ENCODE results near the gene PDP2.

DNA sequence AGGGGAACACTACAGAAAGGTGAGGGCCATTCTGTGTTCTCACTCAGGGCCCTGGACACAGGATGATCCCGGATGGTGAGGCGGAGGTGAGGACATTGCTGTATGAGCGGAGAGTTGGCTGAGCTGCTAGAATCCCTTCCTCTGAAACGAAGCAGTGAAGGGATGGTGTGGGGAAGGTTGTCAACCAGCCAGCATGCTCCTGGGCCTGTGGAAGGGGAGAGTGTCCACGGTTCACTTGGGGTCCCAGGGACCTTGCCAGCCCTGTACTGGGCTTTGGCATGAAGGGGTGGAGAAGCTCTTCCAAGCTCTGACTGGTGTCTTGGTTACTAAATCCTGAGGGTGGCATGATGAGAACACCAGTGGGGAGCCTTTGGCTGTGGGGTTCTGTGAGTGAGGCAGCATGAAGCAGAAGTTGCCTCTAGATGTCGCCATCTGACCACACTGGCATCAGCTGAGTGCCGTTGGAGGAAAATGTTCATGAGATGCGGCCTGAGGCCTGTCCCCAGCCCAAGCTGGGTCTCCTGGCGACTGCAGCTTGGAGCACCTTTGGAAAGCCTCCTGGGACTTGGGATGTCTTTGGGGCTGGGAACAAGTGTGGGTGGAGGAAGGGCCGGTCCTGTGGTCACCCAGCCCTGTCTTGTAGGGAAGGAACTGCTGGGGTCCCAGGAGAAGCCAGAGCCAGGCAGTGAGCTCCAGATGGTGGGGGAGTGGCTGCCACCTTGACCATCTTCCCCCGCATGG, 14.8 kb downstream of the PDP2 start:
- no peak for TF ChIP-seq POLR2A (IDR thresholded peaks at IDR 0.05)
- TF ChIP-seq, protein P1, sequence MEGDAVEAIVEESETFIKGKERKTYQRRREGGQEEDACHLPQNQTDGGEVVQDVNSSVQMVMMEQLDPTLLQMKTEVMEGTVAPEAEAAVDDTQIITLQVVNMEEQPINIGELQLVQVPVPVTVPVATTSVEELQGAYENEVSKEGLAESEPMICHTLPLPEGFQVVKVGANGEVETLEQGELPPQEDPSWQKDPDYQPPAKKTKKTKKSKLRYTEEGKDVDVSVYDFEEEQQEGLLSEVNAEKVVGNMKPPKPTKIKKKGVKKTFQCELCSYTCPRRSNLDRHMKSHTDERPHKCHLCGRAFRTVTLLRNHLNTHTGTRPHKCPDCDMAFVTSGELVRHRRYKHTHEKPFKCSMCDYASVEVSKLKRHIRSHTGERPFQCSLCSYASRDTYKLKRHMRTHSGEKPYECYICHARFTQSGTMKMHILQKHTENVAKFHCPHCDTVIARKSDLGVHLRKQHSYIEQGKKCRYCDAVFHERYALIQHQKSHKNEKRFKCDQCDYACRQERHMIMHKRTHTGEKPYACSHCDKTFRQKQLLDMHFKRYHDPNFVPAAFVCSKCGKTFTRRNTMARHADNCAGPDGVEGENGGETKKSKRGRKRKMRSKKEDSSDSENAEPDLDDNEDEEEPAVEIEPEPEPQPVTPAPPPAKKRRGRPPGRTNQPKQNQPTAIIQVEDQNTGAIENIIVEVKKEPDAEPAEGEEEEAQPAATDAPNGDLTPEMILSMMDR (IDR thresholded peaks at IDR 0.05 in 8 of 11, conservative IDR thresholded peaks at IDR 0.05 in 3 of 11): peak; percentile 43 to 76 (median 56)
- peak in 1 of 3 donors; percentile 34 for TF ChIP-seq POLR2AphosphoS5 (IDR thresholded peaks at IDR 0.05)
